CD8-positive, alpha-beta memory T cell (primary cell): Measurements from ENCODE around the gene GRPR. TPM values are rescaled to one million over a fixed set of nuclear protein-coding genes. Genes with fewer than 3 reads are reported as not detected.

Experiments used
- CTCF ChIA-PET: fragments of 350-600 bp; sonication (Branson Sonifier 250); formaldehyde crosslinking; loops from one replicate; lab custom pipeline; 2021; ENCODE audit warnings: antibody characterized with exemption; lab: Charles Lee
- POLR2A ChIA-PET: fragments of 350-600 bp; sonication (Branson Sonifier 250); formaldehyde crosslinking; loops from one replicate; lab custom pipeline; 2021; ENCODE audit warnings: antibody characterized with exemption; lab: Charles Lee
- DNase-seq, 5 donors: peaks; one replicate each; pipeline versions ENCODE4 v3.0.0 to v3.0.0-alpha.2; 2020 to 2022; ENCODE audit warnings: mixed read lengths in 1 of 5
- H3K27ac ChIP-seq: one replicate; pipeline ENCODE4 v1.7.0; 2013; ENCODE audit warnings: low read depth, mild to moderate bottlenecking, low read length, moderate library complexity
- H3K27me3 ChIP-seq: 2 replicates; pipeline ENCODE4 v1.7.0; 2013; ENCODE audit warnings: low read length, mild to moderate bottlenecking; ENCODE audit not compliant: insufficient read depth, poor library complexity, severe bottlenecking
- H3K36me3 ChIP-seq: 2 replicates; pipeline ENCODE4 v1.7.0; 2013; ENCODE audit warnings: mild to moderate bottlenecking, low read length, moderate library complexity; ENCODE audit not compliant: insufficient read depth
- H3K4me1 ChIP-seq: 2 replicates; pipeline ENCODE4 v1.7.0; 2013; ENCODE audit warnings: mild to moderate bottlenecking, low read length, moderate library complexity; ENCODE audit not compliant: insufficient read depth
- H3K4me3 ChIP-seq: 2 replicates; pipeline ENCODE4 v1.7.0; 2013; ENCODE audit warnings: mild to moderate bottlenecking, low read length
- H3K9me3 ChIP-seq: 2 replicates; pipeline ENCODE4 v1.7.0; 2013; ENCODE audit warnings: mild to moderate bottlenecking, low read length
- H3K27ac Mint-ChIP-seq, 8 donors: one replicate each; pipeline ENCODE4 v1.8.0; 2020 to 2021; ENCODE audit warnings: mixed read lengths in 8 of 8, mild to moderate bottlenecking in 6 of 8, inconsistent platforms in 3 of 8, moderate library complexity in 3 of 8
- H3K27me3 Mint-ChIP-seq, 2 donors: one replicate each; pipeline ENCODE4 v1.8.0; 2020 to 2021; ENCODE audit warnings: mixed read lengths in 2 of 2, mild to moderate bottlenecking in 1 of 2, moderate library complexity in 1 of 2
- H3K36me3 Mint-ChIP-seq, 3 donors: one replicate each; pipeline ENCODE4 v1.8.0; 2020 to 2021; ENCODE audit warnings: mixed read lengths in 3 of 3, inconsistent platforms in 1 of 3, mild to moderate bottlenecking in 1 of 3
- H3K4me1 Mint-ChIP-seq, 3 donors: one replicate each; pipeline ENCODE4 v1.8.0; 2020 to 2021; ENCODE audit warnings: mixed read lengths in 3 of 3, inconsistent platforms in 1 of 3, mild to moderate bottlenecking in 1 of 3
- H3K4me3 Mint-ChIP-seq, 7 donors: one replicate each; pipeline ENCODE4 v1.8.0; 2020 to 2021; ENCODE audit warnings: mixed read lengths in 7 of 7, mild to moderate bottlenecking in 6 of 7, moderate library complexity in 4 of 7, inconsistent platforms in 2 of 7
- H3K9me3 Mint-ChIP-seq, 5 donors: one replicate each; pipeline ENCODE4 v1.8.0; 2020 to 2022; ENCODE audit warnings: mixed read lengths in 5 of 5, mild to moderate bottlenecking in 3 of 5, moderate library complexity in 2 of 5, inconsistent platforms in 1 of 5
- polyA plus RNA-seq: library from polyadenylated mRNA; unstranded; fragments of 300-500 nt; fragmentation: Illumina TruSeq; gene quantifications from one replicate; pipeline ENCODE4 v1.2.3, GENCODE V29; 2021
- total RNA-seq, 2 experiments: library from RNA; stranded (reverse); gene quantifications; one replicate each; pipeline ENCODE4 v1.2.3, GENCODE V29; 2021

The GRPR gene
- total and polyA plus RNA-seq, 3 experiments from 2014 or later: 0.20 to 0.22 TPM; not detected in 1

GRCh38 chrX:16120431-16120830, 2.9 kb upstream of the GRPR start:
- Mint-ChIP-seq H3K36me3 (peaks cover 0 to 2% (median 0%) of the 10 kb centered on the region in 3 donors), H3K27ac (no peak overlapping the region), H3K4me1 (peaks cover 7 to 16% (median 12%) of the 10 kb centered on the region in 3 donors), H3K9me3 (peaks cover 0 to 1% (median 0%) of the 10 kb centered on the region in 5 donors), H3K27me3 (peaks cover 3 to 10% of the 10 kb centered on the region in 2 donors), H3K4me3 (no peak overlapping the region)
- no peak overlapping the region for H3K4me3 ChIP-seq
- CTCF ChIA-PET: no interaction called here
- H3K27ac ChIP-seq: no peak overlapping the region
- H3K27me3 ChIP-seq: no peaks in the 10 kb centered on the region
- POLR2A ChIA-PET: no interaction called here
- H3K9me3 ChIP-seq: no peaks in the 10 kb centered on the region
- H3K36me3 ChIP-seq: no peaks in the 10 kb centered on the region
- H3K4me1 ChIP-seq: no peaks in the 10 kb centered on the region
- no peak for DNase-seq

GRCh38 chrX:16124201-16124600, 836 bp downstream of the GRPR start:
- Histone ChIP-seq H3K27ac (no peak overlapping the region), H3K9me3 (no peaks in the 10 kb centered on the region), H3K36me3 (no peaks in the 10 kb centered on the region), H3K4me1 (no peaks in the 10 kb centered on the region), H3K4me3 (no peak overlapping the region), H3K27me3 (no peaks in the 10 kb centered on the region)
- no peak for DNase-seq
- peaks cover 7 to 16% (median 12%) of the 10 kb centered on the region in 3 donors for H3K4me1 Mint-ChIP-seq
- H3K36me3 Mint-ChIP-seq: no peaks in the 10 kb centered on the region
- H3K27me3 Mint-ChIP-seq: peaks cover 14 to 16% of the 10 kb centered on the region in 2 donors
- H3K4me3 Mint-ChIP-seq: no peak overlapping the region
- ChIA-PET POLR2A (no interaction called here), CTCF (no interaction called here)
- H3K9me3 Mint-ChIP-seq: no peaks in the 10 kb centered on the region
- H3K27ac Mint-ChIP-seq: no peak overlapping the region

DNA sequence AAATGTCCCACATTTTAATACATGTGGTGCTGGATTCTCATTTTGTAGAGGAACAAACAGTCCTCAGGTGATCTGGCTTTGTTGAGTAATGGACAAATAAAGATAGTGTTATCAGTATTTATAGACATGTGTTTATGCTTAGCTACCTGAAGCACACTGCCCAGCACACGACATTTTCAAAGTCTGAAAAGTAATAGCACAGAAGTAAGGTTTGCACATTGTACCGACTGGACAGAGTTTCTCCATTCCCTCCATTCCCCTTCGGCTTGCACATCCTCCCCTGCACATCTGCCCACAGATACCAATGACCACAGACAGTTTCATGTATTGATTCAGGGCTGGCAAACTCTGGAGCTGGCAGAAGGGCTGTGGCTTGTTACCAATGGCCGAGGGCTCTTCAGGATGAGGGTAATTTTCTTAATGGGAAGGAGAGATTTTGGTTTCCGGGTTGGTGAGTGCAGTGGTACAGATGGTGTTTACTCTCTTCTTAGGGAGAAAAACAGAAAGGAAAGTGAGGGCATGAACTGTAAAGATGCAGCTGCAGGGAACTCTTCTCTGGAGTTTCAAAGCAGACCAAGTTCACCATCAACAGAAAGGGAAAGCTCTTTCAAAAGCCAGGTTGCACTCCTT, 2.3 kb downstream of the GRPR start:
- Histone ChIP-seq H3K36me3 (no peaks in the 10 kb centered on the region), H3K4me1 (no peaks in the 10 kb centered on the region), H3K27me3 (no peaks in the 10 kb centered on the region), H3K4me3 (no peak overlapping the region), H3K9me3 (no peaks in the 10 kb centered on the region), H3K27ac (no peak overlapping the region)
- no peak for DNase-seq
- POLR2A ChIA-PET: no interaction called here
- Mint-ChIP-seq H3K36me3 (no peaks in the 10 kb centered on the region), H3K4me3 (no peak overlapping the region), H3K27ac (no peak overlapping the region), H3K4me1 (peaks cover 2 to 8% (median 3%) of the 10 kb centered on the region in 3 donors), H3K27me3 (peaks cover 16 to 19% of the 10 kb centered on the region in 2 donors), H3K9me3 (no peaks in the 10 kb centered on the region)
- CTCF ChIA-PET: no interaction called here

DNA sequence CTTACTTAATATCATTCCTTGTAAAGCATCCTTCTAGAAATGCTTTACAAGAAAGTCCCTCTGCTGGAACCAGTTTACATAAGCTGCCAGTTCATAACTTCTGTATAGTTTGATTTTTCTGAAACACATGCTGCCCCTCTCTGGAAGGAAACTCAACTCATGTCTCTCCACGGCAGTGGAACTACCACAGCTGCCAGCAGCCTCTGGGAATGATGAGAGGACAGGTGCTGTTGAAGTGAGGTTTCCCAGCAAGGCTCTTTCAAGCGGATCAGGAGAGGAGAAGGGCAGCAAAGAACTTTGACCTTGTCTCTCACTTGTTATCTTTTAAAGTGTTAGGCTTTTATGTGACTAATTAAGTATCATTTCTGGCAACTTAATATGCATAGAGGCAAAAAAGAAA, 7.3 kb downstream of the GRPR start:
- Mint-ChIP-seq H3K4me3 (no peak overlapping the region), H3K27me3 (peaks cover 11 to 26% of the 10 kb centered on the region in 2 donors), H3K36me3 (no peaks in the 10 kb centered on the region), H3K27ac (no peak overlapping the region), H3K4me1 (no peaks in the 10 kb centered on the region), H3K9me3 (no peaks in the 10 kb centered on the region)
- no peak for DNase-seq
- POLR2A ChIA-PET: no interaction called here
- Histone ChIP-seq H3K27me3 (no peaks in the 10 kb centered on the region), H3K9me3 (no peaks in the 10 kb centered on the region), H3K36me3 (no peaks in the 10 kb centered on the region), H3K4me3 (no peak overlapping the region), H3K27ac (no peak overlapping the region), H3K4me1 (no peaks in the 10 kb centered on the region)
- CTCF ChIA-PET: no interaction called here

DNA sequence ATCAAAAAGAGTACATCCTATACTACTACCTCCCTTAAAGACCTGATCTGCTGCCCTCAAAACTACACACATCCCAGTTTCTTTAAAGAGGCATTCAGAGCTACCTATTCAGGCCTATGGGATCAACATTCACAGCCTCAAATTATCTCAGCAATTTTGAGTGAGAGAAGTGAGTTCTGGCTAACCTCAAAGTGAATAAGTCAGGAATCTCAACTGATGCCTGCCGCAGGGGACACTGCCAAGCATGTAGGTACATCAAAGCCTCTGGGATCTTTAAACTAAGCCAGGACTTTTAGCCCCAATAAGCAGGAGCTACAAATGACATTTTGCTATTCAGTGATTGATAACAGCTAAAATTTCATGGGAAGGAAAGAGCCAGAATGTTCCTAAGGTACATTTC, 11.6 kb downstream of the GRPR start:
- peaks cover 4 to 10% of the 10 kb centered on the region in 2 donors for H3K27me3 Mint-ChIP-seq
- no peaks in the 10 kb centered on the region for H3K4me1 Mint-ChIP-seq
- no peaks in the 10 kb centered on the region for H3K36me3 Mint-ChIP-seq
- no peak for DNase-seq
- H3K4me1 ChIP-seq: no peaks in the 10 kb centered on the region
- H3K27ac Mint-ChIP-seq: no peak overlapping the region
- H3K27me3 ChIP-seq: no peaks in the 10 kb centered on the region
- POLR2A ChIA-PET: no interaction called here
- H3K27ac ChIP-seq: no peak overlapping the region
- H3K36me3 ChIP-seq: no peaks in the 10 kb centered on the region
- no peak overlapping the region for H3K4me3 Mint-ChIP-seq
- no peaks in the 10 kb centered on the region for H3K9me3 Mint-ChIP-seq
- H3K4me3 ChIP-seq: no peak overlapping the region
- CTCF ChIA-PET: no interaction called here
- H3K9me3 ChIP-seq: no peaks in the 10 kb centered on the region

- Mint-ChIP-seq H3K9me3 (no peaks in the 10 kb centered on the region), H3K4me3 (no peak overlapping the region), H3K36me3 (no peaks in the 10 kb centered on the region), H3K27ac (no peak overlapping the region), H3K27me3 (peaks cover 5 to 9% of the 10 kb centered on the region in 2 donors), H3K4me1 (no peaks in the 10 kb centered on the region)
- H3K9me3 ChIP-seq: no peaks in the 10 kb centered on the region
- ChIA-PET POLR2A (no interaction called here), CTCF (no interaction called here)
- H3K4me1 ChIP-seq: no peaks in the 10 kb centered on the region
- no peak overlapping the region for H3K4me3 ChIP-seq
- H3K36me3 ChIP-seq: no peaks in the 10 kb centered on the region
- H3K27ac ChIP-seq: no peak overlapping the region
- H3K27me3 ChIP-seq: no peaks in the 10 kb centered on the region
- no peak for DNase-seq
Observed at GRCh38 chrX:16136080-16136479, 12.7 kb downstream of the GRPR start.

DNA sequence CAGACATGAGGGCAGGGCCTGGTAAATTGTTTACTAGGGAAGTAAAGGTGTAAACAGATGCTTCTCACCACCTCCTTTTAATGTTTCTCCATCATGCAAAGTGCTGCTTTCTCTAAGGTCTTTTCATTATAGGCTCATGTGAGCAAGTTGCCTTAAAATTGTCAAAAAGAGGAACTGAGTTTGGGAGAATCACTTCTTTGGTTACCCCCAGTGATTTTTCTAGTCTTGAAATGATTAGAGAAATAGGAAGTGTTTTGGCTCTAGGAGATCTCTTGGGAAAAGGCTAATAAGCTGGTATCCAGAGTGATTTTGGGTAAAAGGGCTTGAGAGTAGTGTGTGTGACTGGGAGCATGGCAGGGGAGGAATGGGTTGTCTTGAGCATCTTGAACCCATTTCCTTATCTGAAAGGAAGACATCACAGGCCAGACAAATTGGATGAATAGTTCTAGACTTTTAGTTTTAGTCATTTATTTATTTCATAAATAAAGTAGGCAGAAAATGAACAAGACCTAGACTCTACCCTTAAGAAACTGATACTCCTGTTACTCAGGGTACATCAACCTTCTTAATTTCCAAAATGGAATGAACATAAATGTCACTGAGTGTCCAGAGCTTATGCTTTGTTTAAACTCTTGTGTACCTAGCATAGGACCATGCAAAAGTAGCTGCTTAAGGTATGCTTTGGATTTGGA, 14.2 kb downstream of the GRPR start:
- ChIA-PET CTCF (no interaction called here), POLR2A (no interaction called here)
- Mint-ChIP-seq H3K27ac (no peak overlapping the region), H3K4me3 (no peak overlapping the region), H3K4me1 (no peaks in the 10 kb centered on the region), H3K36me3 (no peaks in the 10 kb centered on the region), H3K27me3 (peaks cover 0 to 5% of the 10 kb centered on the region in 2 donors), H3K9me3 (no peaks in the 10 kb centered on the region)
- H3K36me3 ChIP-seq: no peaks in the 10 kb centered on the region
- H3K4me3 ChIP-seq: no peak overlapping the region
- H3K27ac ChIP-seq: no peak overlapping the region
- no peaks in the 10 kb centered on the region for H3K9me3 ChIP-seq
- no peaks in the 10 kb centered on the region for H3K27me3 ChIP-seq
- no peak for DNase-seq
- no peaks in the 10 kb centered on the region for H3K4me1 ChIP-seq

GRCh38 chrX:16138108-16138427, 14.7 kb downstream of the GRPR start:
- H3K27me3 ChIP-seq: no peaks in the 10 kb centered on the region
- H3K4me1 Mint-ChIP-seq: no peaks in the 10 kb centered on the region
- no peak overlapping the region for H3K4me3 ChIP-seq
- H3K36me3 Mint-ChIP-seq: no peaks in the 10 kb centered on the region
- POLR2A ChIA-PET: no interaction called here
- no peaks in the 10 kb centered on the region for H3K9me3 ChIP-seq
- H3K9me3 Mint-ChIP-seq: no peaks in the 10 kb centered on the region
- no peak overlapping the region for H3K27ac Mint-ChIP-seq
- no peaks in the 10 kb centered on the region for H3K36me3 ChIP-seq
- H3K4me1 ChIP-seq: no peaks in the 10 kb centered on the region
- H3K27ac ChIP-seq: no peak overlapping the region
- DNase-seq: no peak
- no peak overlapping the region for H3K4me3 Mint-ChIP-seq
- CTCF ChIA-PET: no interaction called here
- peaks cover 1 to 5% of the 10 kb centered on the region in 2 donors for H3K27me3 Mint-ChIP-seq
